Peyer's patch (tissue), 4 donors: ENCODE data around the gene OR2D3.
"Not testable (repeated sequence)": the region's sequence is repeated elsewhere in the genome, so short reads cannot be mapped to it uniquely, and the experiment has no call there.

ENCODE experiments used
- POLR2A ChIP-seq, 2 donors: fragments of 450-650 bp; IDR thresholded peaks; one replicate each; pipeline ENCODE4 v1.5.1; 2017; ENCODE audit warnings: antibody characterized with exemption in 2 of 2, mild to moderate bottlenecking in 2 of 2, moderate library complexity in 2 of 2
- TF ChIP-seq, protein P1 (sequence below), 6 experiments: fragments of 450-650 bp in 4 of 6; fragments of 200-600 bp in 2 of 6; sonication (generic) in 1 of 6; IDR thresholded peaks; one replicate each; pipeline ENCODE4 v1.5.1; 2017 to 2019; ENCODE audit warnings: antibody characterized with exemption in 6 of 6, mild to moderate bottlenecking in 3 of 6, moderate library complexity in 1 of 6

DNA sequence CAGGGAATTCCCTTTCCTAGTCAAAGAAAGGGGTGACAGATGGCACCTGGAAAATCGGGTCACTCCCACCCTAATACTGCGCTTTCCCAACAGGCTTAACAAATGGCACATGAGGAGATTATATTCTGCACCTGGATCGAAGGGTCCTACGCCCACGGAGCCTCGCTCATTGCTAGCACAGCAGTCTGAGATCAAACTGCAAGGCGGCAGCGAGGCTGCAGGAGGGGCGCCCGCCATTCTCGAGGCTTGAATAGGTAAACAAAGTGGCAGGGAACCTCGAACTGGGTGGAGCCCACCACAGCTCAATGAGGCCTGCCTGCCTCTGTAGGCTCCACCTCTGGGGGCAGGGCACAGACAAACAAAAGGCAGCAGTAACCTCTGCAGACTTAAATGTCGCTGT, 16.0 kb upstream of the OR2D3 start:
- not testable (repeated sequence) for TF ChIP-seq POLR2A (IDR thresholded peaks at IDR 0.05)
- TF ChIP-seq, protein P1, sequence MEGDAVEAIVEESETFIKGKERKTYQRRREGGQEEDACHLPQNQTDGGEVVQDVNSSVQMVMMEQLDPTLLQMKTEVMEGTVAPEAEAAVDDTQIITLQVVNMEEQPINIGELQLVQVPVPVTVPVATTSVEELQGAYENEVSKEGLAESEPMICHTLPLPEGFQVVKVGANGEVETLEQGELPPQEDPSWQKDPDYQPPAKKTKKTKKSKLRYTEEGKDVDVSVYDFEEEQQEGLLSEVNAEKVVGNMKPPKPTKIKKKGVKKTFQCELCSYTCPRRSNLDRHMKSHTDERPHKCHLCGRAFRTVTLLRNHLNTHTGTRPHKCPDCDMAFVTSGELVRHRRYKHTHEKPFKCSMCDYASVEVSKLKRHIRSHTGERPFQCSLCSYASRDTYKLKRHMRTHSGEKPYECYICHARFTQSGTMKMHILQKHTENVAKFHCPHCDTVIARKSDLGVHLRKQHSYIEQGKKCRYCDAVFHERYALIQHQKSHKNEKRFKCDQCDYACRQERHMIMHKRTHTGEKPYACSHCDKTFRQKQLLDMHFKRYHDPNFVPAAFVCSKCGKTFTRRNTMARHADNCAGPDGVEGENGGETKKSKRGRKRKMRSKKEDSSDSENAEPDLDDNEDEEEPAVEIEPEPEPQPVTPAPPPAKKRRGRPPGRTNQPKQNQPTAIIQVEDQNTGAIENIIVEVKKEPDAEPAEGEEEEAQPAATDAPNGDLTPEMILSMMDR (IDR thresholded peaks at IDR 0.05), result not testable (repeated sequence)
